Measurements from ENCODE around the gene COASY. TPM values are rescaled to one million over a fixed set of nuclear protein-coding genes. Genes with fewer than 3 reads are reported as not detected.
A peak's percentile ranks its signal among the peaks of the same experiment; 100 is the strongest.
"Not testable (repeated sequence)": the region's sequence is repeated elsewhere in the genome, so short reads cannot be mapped to it uniquely, and the experiment has no call there.

The COASY gene
- total and polyA plus RNA-seq, 2 donors: 8.8 to 43.7 TPM

DNA sequence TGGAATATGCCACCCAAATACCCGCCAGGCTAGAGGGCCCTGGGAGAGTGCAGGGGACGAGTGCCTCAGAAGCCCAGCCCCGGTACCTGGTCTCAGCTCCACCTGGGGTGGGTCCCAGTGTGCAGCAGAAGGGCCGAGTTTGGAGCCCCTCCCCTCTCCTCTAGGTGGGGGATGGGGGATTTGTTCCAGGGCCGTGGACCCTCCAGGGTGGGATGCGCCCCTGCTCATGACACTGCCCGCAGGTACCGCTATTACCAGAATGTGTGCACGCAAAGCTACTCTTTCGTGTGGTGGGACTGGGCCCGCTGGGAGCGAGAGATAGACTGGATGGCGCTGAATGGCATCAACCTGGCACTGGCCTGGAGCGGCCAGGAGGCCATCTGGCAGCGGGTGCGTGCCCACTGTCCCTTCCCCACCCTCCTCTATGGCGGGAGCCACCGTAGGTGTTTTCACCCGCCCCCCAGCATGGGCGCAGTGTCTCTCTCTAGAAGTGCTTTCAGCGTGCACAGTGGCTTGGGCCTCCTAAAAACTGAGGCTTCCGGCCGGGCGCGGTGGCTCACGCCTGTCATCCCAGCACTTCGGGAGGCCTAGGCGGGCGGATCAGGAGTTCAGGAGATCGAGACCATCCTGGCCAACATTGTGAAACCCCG is 24.7 kb upstream of the COASY start:
- Histone ChIP-seq H3K4me1 (ENCODE audit: insufficient read depth) (no peaks in the 10 kb centered on the region), H3K27ac (ENCODE audit: low read depth) (no peak overlapping the region), H3K36me3 (ENCODE audit: insufficient read depth) (no peaks in the 10 kb centered on the region), H3K4me3 (ENCODE audit: low read depth, low read length) (peak overlapping the region; percentile 87)
- WGBS: 87% methylated on average over 31 of the region's 31 CpGs
- no peak for DNase-seq (ENCODE audit: extremely low spot score)

DNA sequence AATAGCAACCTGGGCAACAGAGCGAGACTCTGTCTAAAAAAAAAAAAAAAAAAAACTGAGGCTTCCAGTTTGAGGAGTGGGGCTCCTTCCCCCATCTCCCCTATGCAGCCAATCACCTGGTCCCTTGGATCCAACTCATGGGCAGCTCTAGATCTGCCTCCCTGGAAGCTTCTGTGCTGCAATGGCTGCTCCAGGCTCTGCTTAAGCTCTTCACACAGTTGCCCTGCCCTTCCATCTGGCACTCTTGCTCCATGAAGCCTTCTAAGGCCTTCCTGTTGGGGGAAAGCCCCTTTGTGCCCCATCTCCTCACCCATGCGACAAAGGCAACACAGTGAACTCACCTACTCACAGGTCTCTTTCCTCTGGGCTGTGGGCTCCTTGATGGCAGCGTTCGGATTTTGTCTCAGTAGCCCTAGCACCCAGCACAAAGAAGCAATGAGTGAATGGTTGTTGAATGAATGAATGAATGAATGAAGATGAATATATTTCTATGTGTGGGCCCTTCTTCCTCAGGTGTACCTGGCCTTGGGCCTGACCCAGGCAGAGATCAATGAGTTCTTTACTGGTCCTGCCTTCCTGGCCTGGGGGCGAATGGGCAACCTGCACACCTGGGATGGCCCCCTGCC is 24.0 kb upstream of the COASY start:
- Histone ChIP-seq H3K4me3 (ENCODE audit: low read depth, low read length) (no peak overlapping the region), H3K36me3 (ENCODE audit: insufficient read depth) (no peaks in the 10 kb centered on the region), H3K27ac (ENCODE audit: low read depth) (no peak overlapping the region), H3K4me1 (ENCODE audit: insufficient read depth) (no peaks in the 10 kb centered on the region)
- DNase-seq (ENCODE audit: extremely low spot score): no peak
- 96% methylated on average over 5 of the region's 5 CpGs for WGBS

DNA sequence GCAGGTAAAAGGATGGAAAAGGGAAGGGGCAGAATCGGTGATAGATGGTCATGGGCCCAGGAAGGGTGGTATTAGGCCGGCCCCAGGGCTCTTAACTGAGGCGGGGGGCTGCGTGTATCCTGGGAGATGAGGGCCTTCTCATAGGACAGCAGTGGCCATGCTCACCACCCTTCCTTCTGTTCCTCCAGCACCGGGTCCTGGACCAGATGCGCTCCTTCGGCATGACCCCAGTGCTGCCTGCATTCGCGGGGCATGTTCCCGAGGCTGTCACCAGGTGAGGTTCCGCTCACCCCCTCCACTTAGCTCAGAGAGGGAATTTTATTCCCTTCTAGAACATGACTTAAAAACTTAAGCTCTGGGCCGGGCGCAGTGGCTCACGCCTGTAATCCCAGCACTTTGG is 23.5 kb upstream of the COASY start:
- WGBS: 94% methylated on average over 14 of the region's 14 CpGs
- no peaks in the 10 kb centered on the region for H3K4me1 ChIP-seq (ENCODE audit: insufficient read depth)

DNA sequence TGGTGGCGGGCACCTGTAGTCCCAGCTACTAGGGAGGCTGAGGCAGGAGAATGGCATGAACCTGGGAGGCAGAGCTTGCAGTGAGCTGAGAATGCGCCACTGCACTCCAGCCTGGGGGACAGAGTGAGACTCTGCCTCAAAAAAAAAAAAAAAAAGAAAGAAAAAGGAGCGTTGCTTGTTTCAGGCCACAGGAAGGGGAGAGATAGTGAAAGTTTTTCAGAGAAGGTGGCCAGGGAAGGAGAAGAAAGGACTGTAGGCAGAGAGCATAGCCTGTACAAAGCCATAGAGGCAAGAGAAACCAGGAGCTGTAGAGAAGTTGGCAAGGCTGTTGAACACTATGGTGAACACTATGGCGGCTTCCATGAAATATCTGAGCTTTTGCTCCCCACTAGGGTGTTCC is 21.4 kb upstream of the COASY start:
- H3K4me1 ChIP-seq (ENCODE audit: insufficient read depth); DNase-seq (ENCODE audit: extremely low spot score); H3K36me3 ChIP-seq (ENCODE audit: insufficient read depth); H3K27ac ChIP-seq (ENCODE audit: low read depth); H3K4me3 ChIP-seq (ENCODE audit: low read depth, low read length): not testable (repeated sequence)
- WGBS: 91% methylated on average over 4 of the region's 4 CpGs

More for the DNA sequence above, 23.5 kb upstream of the COASY start:
- H3K4me3 ChIP-seq (ENCODE audit: low read depth, low read length): no peak overlapping the region
- peaks cover 4% of the 10 kb centered on the region for H3K36me3 ChIP-seq (ENCODE audit: insufficient read depth)
- no peak overlapping the region for H3K27ac ChIP-seq (ENCODE audit: low read depth)
- no peak for DNase-seq (ENCODE audit: extremely low spot score)

DNA sequence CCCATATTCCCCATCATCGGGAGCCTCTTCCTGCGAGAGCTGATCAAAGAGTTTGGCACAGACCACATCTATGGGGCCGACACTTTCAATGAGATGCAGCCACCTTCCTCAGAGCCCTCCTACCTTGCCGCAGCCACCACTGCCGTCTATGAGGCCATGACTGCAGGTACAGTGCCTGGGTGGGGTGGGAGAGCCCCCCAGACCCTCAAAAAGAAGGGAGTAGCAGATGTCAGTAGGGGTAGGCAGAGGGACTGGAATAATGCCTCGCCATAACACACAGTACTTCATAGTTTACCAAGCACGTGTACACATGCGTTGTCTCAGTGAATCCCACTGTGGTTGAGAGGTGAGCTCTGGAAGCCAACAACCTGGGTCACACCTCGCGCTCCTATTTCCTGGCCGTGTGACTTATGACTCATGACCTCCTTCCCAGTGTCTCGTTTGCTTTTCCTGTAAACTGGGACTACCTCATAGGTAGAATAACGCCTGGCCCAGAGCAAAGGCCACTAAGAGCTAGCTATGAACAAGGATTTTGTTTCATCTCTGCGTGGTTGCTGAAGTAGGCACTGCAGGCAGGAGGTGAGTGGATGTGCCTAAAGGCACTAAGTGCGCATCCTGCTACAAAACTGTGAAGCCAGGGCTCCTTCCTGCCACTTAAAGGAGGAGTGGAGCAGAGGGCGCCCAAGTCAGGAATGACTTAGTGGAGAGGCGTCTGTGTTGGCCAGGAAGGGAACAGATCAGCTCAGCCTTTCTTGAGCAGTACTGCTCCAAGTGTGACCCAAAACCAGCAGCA is 20.7 kb upstream of the COASY start:
- no peak overlapping the region for H3K27ac ChIP-seq (ENCODE audit: low read depth)
- no peak overlapping the region for H3K4me3 ChIP-seq (ENCODE audit: low read depth, low read length)
- peaks cover 4% of the 10 kb centered on the region for H3K36me3 ChIP-seq (ENCODE audit: insufficient read depth)
- H3K4me1 ChIP-seq (ENCODE audit: insufficient read depth): no peaks in the 10 kb centered on the region
- 80% methylated on average over 17 of the region's 17 CpGs for WGBS
- no peak for DNase-seq (ENCODE audit: extremely low spot score)

DNA sequence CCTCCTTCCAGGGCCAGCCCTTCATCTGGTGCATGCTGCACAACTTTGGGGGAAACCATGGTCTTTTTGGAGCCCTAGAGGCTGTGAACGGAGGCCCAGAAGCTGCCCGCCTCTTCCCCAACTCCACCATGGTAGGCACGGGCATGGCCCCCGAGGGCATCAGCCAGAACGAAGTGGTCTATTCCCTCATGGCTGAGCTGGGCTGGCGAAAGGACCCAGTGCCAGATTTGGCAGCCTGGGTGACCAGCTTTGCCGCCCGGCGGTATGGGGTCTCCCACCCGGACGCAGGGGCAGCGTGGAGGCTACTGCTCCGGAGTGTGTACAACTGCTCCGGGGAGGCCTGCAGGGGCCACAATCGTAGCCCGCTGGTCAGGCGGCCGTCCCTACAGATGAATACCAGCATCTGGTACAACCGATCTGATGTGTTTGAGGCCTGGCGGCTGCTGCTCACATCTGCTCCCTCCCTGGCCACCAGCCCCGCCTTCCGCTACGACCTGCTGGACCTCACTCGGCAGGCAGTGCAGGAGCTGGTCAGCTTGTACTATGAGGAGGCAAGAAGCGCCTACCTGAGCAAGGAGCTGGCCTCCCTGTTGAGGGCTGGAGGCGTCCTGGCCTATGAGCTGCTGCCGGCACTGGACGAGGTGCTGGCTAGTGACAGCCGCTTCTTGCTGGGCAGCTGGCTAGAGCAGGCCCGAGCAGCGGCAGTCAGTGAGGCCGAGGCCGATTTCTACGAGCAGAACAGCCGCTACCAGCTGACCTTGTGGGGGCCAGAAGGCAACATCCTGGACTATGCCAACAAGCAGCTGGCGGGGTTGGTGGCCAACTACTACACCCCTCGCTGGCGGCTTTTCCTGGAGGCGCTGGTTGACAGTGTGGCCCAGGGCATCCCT is 18.5 kb upstream of the COASY start:
- DNase-seq (ENCODE audit: extremely low spot score): no peak
- Histone ChIP-seq H3K36me3 (ENCODE audit: insufficient read depth) (peaks cover 4% of the 10 kb centered on the region), H3K27ac (ENCODE audit: low read depth) (no peak overlapping the region), H3K4me3 (ENCODE audit: low read depth, low read length) (no peak overlapping the region), H3K4me1 (ENCODE audit: insufficient read depth) (no peaks in the 10 kb centered on the region)
- 90% methylated on average over 39 of the region's 39 CpGs for WGBS

DNA sequence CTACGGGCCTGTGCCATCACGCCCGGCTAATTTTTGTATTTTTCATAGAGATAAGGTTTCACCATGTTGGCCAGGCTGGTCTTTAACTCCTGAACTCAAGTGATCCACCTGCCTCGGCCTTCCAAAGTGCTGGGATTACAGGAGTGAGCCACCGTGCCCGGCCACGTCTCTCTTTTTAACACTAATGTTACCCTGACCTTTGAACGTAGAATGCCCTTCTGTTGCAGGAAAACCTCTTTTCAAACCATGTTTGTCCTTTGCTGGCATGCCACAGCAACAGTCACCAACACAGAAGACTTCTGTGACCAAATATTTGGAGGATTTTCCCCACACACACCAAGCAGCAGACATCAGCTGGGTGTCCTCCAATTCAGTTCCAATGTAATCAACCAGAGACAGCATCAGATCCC is 17.1 kb upstream of the COASY start:
- Histone ChIP-seq H3K4me1 (ENCODE audit: insufficient read depth) (no peaks in the 10 kb centered on the region), H3K36me3 (ENCODE audit: insufficient read depth) (peaks cover 4% of the 10 kb centered on the region), H3K27ac (ENCODE audit: low read depth) (no peak overlapping the region), H3K4me3 (ENCODE audit: low read depth, low read length) (no peak overlapping the region)
- DNase-seq (ENCODE audit: extremely low spot score): no peak
- WGBS: 76% methylated on average over 8 of the region's 8 CpGs

DNA sequence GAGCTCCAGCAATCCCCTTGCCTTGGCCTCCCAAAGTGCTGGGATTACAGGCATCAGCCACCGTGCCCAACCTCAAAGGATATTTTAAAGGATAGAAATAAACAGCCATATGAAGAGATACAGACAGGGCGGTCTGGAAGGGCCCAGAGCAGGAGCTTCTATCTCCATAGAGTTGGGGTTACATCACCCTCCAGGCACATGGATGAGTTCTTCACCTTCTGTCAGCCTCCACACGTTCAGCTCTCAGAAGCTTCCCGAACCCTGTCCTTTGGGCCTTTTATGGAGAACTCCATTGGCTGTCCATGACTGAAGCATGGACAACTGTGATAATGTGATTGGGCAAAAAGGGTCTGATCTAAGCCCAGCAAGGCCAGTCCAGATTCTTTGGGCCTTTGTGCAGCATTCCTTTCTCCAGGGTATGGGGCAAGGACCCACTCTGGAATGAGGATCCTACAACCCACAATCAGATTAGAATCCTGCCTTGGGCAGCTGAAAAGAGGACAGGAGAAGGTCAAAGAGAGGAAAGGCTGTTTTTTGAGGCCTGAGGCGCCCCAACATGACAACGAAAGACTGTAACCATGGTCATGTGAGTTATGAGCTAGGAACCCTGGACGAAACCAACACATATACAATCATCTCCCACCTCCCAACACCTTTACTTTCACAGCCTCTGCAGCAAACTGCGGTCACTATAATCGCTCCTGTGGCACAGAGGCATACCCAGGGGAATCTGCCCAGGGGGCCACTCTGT is 16.0 kb upstream of the COASY start:
- H3K27ac ChIP-seq (ENCODE audit: low read depth); H3K4me3 ChIP-seq (ENCODE audit: low read depth, low read length); DNase-seq (ENCODE audit: extremely low spot score); H3K36me3 ChIP-seq (ENCODE audit: insufficient read depth); H3K4me1 ChIP-seq (ENCODE audit: insufficient read depth): not testable (repeated sequence)
- 86% methylated on average over 9 of the region's 9 CpGs for WGBS

DNA sequence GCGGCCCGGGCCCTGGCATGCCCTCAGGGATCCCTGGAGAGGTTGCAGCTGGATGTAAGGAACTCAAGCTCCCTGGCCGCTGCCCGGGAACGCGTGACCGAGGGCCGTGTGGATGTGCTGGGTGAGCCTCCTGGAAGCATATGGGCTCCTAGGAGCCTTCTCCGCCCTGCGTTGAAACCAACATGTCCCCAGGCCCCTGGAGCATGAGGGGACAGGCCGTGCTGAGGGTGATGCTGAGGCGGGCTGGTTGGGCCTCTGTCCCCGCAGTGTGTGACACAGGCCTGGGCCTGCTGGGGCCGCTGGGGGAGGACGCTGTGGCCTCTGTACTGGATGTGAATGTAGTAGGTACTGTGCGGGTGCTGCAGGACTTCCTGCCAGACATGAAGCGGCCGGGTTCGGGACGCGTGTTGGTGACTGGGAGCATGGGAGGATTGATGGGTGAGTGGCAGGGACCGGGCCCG is 14.9 kb upstream of the COASY start:
- Histone ChIP-seq H3K4me3 (ENCODE audit: low read depth, low read length) (no peak overlapping the region), H3K4me1 (ENCODE audit: insufficient read depth) (no peaks in the 10 kb centered on the region), H3K36me3 (ENCODE audit: insufficient read depth) (peaks cover 4% of the 10 kb centered on the region), H3K27ac (ENCODE audit: low read depth) (no peak overlapping the region)
- DNase-seq (ENCODE audit: extremely low spot score): no peak
- WGBS: 78% methylated on average over 23 of the region's 23 CpGs

DNA sequence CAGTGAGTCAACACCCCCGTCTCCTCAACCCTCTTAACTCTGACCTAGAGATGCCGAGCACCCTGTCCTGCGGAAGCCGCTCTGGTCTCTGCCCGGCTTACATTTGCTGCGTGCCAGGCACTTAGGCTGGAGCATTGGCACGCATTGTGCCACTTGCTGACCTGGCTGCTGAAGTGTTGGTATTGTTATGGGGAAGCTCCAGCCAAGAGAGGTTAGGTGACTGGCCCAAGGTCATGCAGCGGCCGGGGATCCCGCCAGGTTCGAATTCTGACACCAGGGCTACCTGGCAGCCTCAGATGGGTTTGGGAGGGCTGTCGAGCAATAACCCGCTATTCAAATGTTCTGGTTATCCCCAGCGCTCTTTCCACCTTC is 14.3 kb upstream of the COASY start:
- H3K27ac ChIP-seq (ENCODE audit: low read depth): no peak overlapping the region
- WGBS: 89% methylated on average over 14 of the region's 14 CpGs
- H3K4me1 ChIP-seq (ENCODE audit: insufficient read depth): no peaks in the 10 kb centered on the region
- peaks cover 4% of the 10 kb centered on the region for H3K36me3 ChIP-seq (ENCODE audit: insufficient read depth)
- H3K4me3 ChIP-seq (ENCODE audit: low read depth, low read length): no peak overlapping the region
- DNase-seq (ENCODE audit: extremely low spot score): no peak

DNA sequence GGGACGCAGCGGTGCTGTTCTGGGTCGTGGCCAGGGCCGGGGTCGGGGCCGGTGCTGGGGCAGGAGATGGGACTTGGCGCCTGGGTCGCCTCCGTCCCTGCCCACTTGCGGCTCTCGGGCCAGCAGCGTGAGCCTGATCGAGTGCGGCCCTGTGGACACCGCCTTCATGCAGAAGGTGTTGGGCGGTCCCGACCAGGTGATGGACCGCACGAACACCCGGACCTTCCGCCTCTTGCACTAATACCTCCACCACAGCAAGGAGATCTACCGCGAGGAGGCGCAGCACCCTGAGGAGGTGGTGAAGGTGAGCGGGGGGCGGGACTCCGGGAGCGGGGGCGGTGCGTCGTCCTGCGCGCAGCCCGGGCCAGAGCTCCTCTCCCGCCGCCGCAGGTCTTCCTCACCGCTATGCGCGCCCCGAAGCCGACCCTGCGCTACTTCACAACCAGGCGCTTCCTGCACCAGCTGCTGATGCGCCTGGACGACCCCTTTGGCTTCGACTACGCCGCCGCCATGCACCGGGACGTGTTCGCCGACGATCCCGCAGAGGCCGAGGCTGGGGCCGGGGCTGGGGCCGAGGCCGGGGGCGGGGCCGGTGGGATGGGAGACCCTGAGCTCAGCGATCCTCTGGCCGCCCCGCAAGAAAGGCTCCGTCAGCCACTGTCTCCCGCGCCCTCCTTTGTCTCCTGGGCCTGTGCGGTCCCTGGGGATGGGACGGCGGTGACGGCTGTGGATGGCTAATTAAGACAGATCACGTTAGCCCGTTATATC is 13.7 kb upstream of the COASY start:
- WGBS: 19% methylated on average over 74 of the region's 74 CpGs
- no peaks in the 10 kb centered on the region for H3K4me1 ChIP-seq (ENCODE audit: insufficient read depth)
- peak overlapping the region; percentile 39 for H3K4me3 ChIP-seq (ENCODE audit: low read depth, low read length)
- DNase-seq (ENCODE audit: extremely low spot score): no peak
- peaks cover 2% of the 10 kb centered on the region for H3K36me3 ChIP-seq (ENCODE audit: insufficient read depth)
- H3K27ac ChIP-seq (ENCODE audit: low read depth): no peak overlapping the region

DNA sequence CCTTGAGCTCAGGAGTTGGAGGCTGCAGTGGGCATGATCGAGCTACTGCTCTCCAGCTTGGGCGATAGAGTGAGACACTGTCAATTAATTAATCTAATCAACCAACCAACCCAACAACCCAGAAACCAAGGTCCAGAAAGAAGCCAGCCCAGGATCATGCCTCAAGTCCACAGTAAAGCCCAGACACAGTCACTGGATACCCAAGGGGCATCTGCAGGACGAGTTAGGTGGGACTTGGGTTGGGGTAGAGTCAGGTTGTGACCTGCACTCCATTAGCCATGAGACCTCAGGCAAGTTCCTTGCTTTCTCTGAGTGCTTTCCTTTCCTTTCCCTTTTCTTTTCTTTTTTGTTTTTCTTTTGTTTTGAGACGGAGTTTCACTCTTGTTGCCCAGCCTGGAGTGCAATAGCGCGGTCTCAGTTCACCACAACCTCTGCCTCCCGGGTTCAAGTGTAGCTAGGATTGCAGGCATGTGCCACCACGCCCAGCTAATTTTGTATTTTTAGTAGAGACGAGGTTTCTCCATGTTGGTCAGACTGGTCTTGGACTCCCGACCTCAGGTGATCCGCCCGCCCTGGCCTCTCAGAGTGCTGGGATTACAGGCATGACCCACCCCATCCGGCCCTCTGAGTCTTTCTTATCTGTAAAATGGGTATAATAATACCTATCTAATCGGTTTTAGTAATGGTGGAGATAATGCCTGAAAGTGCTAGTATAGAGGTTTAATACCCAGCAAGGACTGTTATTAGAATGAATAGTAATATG is 12.8 kb upstream of the COASY start:
- 87% methylated on average over 14 of the region's 14 CpGs for WGBS
- Histone ChIP-seq H3K36me3 (ENCODE audit: insufficient read depth) (no peaks in the 10 kb centered on the region), H3K27ac (ENCODE audit: low read depth) (no peak overlapping the region), H3K4me1 (ENCODE audit: insufficient read depth) (no peaks in the 10 kb centered on the region), H3K4me3 (ENCODE audit: low read depth, low read length) (no peak overlapping the region)
- no peak for DNase-seq (ENCODE audit: extremely low spot score)
